Stimulated activated naive CD8-positive, alpha-beta T cell treated with anti-CD3 and anti-CD28 coated beads, Interleukin-15, amount 100 ng/mL, for 72 hours (primary cell): ENCODE results near the gene PTPRJ.
"Not testable (repeated sequence)": the region's sequence is repeated elsewhere in the genome, so short reads cannot be mapped to it uniquely, and the experiment has no call there.

ENCODE experiments used
- ATAC-seq: fragments of 150-1000 bp; cut with Tn5 transposase; 2 replicates; pipeline ENCODE4 v1.10.0; 2021; ENCODE audit warnings: mild to moderate bottlenecking, moderate library complexity
- DNase-seq, 2 donors: peaks; one replicate each; pipeline ENCODE4 v3.0.0; 2021 to 2022
- H3K27ac Mint-ChIP-seq, 2 donors: one replicate each; pipeline ENCODE4 v1.8.0; 2022; ENCODE audit warnings: mild to moderate bottlenecking in 2 of 2, mixed read lengths in 2 of 2, moderate library complexity in 2 of 2
- H3K27me3 Mint-ChIP-seq: one replicate; pipeline ENCODE4 v1.8.0; 2022; ENCODE audit warnings: mixed read lengths
- H3K4me1 Mint-ChIP-seq: one replicate; pipeline ENCODE4 v1.8.0; 2022; ENCODE audit warnings: mild to moderate bottlenecking, mixed read lengths
- H3K4me3 Mint-ChIP-seq, 2 donors: one replicate each; pipeline ENCODE4 v1.8.0; 2022; ENCODE audit warnings: mild to moderate bottlenecking in 2 of 2, mixed read lengths in 2 of 2, moderate library complexity in 1 of 2
- H3K9me3 Mint-ChIP-seq, 2 donors: one replicate each; pipeline ENCODE4 v1.8.0; 2022; ENCODE audit warnings: mixed read lengths in 2 of 2

PTPRJ gene

DNA sequence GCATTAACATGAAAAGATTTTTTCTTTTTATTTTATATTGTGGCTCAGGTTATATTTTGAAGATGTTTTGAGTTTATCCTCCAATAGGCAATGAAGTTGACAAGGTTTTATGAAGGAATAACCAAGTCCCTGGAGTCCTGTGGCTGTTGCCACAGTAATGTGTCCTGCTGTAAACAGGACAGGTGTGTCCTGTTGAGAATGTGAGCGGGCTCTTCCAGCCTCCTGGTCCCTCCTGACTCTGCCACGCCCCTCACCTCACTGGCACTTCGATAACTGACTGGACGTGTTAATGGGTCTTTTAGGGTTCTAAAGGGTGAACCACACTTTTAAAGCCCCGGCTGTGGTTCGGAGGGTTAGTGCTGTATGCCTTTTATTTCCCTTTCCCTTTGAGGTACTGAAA, 188.5 kb downstream of the PTPRJ start:
- H3K4me3 Mint-ChIP-seq = no peak overlapping the region
- peaks cover 26% of the 10 kb centered on the region for H3K4me1 Mint-ChIP-seq
- DNase-seq (no peak), ATAC-seq (no peak)
- no peaks in the 10 kb centered on the region for H3K9me3 Mint-ChIP-seq
- no peak overlapping the region for H3K27ac Mint-ChIP-seq
- no peaks in the 10 kb centered on the region for H3K27me3 Mint-ChIP-seq

DNA sequence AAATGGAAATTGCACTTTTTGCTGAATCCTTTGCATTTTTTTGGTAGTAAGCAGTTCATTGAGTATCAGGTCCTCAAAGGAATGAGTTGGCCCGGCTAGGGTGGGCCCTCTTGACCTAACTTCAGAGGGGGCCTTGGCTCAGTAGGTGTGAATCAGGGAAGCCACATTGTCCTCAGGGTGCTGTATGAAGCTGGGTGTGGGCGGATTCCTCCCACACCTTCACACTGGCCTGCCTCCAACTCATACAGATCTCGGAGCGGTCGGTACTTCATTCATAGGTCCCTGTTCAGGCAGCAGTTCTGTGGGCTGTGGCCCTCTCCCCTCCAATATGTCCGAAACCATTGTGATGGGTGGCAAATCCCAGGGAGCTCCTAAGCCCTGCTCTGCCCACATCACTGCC, 188.9 kb downstream of the PTPRJ start:
- DNase-seq (no peak), ATAC-seq (no peak)
- Mint-ChIP-seq H3K9me3 (no peaks in the 10 kb centered on the region), H3K4me1 (peaks cover 26% of the 10 kb centered on the region), H3K27me3 (no peaks in the 10 kb centered on the region), H3K27ac (peak overlapping the region in 1 of 2 donors; percentile 43), H3K4me3 (no peak overlapping the region)

DNA sequence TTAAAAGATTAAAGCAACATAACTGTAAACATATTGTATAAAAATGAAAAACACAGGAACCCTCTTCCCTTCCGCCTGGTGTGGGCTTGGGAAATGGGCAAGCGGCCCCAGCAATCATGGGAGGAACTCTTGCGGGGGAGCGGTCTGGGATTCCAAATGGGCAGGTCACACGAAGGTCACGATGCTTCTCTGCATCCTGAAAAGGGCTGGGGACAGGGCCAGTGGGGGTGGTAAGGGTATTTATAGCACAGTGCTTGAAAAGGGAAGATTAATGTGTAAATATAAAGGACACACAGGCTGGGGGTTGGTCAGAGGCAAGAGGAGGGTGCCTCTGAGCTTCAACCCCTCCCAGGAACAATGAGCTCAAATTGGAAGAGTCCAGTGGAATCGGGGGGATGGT, 189.4 kb downstream of the PTPRJ start:
- ATAC-seq (no peak), DNase-seq (no peak)
- Mint-ChIP-seq H3K4me1 (peaks cover 26% of the 10 kb centered on the region), H3K27ac (peak overlapping the region; percentile 51 to 74), H3K9me3 (no peaks in the 10 kb centered on the region), H3K27me3 (no peaks in the 10 kb centered on the region), H3K4me3 (no peak overlapping the region)

DNA sequence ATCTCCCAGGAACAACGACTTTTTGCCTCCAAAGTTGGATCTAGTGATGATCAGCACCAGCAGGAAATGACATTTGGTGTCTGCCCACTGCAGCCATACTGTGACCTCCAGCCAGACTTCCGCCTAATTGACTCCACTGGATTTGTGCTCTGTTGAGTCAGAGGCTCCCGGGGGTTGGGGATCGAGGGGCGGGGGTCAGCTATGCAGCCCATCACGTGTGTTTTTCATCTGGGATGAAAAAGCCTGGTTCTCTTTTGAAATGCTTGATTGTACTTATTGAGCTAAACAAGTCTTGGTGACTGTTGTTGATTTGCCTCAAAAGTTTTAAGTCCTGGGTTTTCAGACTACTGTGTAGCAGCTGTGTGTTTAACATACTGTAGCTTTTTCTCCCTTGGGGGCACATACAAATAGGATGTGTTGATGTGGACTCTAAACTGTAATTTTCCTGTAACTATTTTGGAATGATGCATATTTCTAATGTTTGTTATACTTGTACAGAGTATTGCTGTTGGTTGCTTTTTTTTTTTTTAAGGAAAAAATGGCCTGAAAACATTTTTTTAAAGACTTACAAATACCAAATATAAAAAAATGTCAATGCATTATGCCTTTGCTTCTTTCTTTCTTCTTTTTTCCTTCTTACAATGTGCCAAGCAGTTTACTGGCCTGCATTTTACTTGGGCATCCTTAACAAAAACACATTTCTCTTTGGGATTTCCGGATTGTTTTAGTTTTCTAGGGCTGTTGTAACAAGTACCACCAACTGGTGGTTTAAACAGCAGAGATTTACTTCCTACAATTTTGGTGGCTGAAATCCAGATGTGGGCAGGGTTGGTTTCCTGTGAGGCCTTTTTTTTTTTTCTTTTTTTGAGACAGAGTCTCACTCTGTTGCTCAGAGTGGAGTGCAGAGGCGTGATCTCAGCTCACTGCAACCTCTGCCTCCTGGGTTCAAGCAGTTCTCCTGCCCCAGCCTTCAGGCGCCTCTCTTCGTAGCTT, 190.2 kb downstream of the PTPRJ start:
- Mint-ChIP-seq H3K27ac (peak overlapping the region in 1 of 2 donors; percentile 55), H3K9me3 (no peaks in the 10 kb centered on the region)

DNA sequence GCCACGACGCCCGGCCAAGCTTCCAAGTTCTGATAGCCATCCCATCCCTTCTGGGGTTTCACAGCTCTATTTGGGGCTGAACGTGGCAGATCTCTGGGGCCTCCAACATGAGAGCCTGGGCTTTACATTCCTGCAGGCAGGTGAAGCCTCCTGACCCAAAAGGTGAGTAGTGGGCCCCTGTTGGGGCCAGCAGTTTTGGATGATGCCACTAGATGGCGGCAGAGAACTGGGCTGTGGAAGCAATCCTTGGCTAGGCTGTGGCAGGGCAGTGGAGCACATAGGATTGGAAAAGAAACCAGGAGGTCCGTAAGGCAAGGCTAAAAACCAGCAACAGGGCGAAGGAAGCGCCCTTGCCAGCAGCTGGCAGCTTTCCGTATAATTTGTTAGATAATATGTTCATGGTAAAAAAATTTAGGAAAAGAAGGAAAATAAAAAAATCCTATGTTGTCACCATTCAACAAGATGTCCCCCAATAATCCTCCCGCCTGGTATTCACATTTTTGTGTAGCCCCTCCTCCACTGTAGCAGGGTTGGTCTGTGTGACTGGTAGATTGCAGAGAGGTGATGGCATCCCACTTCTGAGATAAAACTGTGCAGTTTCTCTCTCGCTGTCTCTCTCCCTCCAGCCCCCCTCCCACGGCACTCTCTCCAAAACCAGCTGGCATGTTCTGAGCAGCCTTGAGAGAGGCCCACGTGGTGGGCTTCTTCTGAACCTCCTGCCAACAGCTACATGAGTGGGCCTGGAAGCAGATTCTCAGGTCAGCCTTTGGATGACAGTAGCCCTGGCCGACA, 192.7 kb downstream of the PTPRJ start:
- Mint-ChIP-seq H3K4me1 (peaks cover 26% of the 10 kb centered on the region), H3K27ac (peak overlapping the region in 1 of 2 donors; percentile 59)
- peak; percentile 56 to 62 for DNase-seq

More for the DNA sequence above, 190.2 kb downstream of the PTPRJ start:
- ATAC-seq (no peak), DNase-seq (no peak)
- Mint-ChIP-seq H3K4me3 (no peak overlapping the region), H3K27me3 (no peaks in the 10 kb centered on the region), H3K4me1 (peaks cover 26% of the 10 kb centered on the region)

DNA sequence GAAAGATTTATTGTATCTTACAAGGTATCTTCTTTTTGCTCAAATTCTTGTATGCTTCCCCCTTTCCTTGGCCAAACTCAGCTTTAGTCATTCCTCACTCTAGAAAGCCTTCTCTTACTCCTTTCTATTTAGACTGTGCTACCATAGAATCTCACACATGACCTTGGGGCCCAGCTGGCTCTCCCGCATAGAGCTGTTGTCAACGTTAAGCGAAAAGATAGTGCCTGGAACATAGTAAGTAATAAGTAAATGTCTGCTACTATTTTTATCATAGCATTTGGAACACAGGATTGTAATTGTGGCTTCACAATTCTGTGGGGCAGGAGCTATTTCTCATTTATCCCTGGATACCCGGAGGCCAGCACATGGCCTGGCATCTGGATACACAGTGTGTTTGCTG, 197.3 kb downstream of the PTPRJ start:
- no peaks in the 10 kb centered on the region for H3K27me3 Mint-ChIP-seq
- H3K4me3 Mint-ChIP-seq = no peak overlapping the region
- DNase-seq = no peak
- H3K4me1 Mint-ChIP-seq = no peaks in the 10 kb centered on the region
- H3K27ac Mint-ChIP-seq = peak overlapping the region in 1 of 2 donors; percentile 74
- ATAC-seq = no peak
- H3K9me3 Mint-ChIP-seq = no peaks in the 10 kb centered on the region

More for the DNA sequence above, 192.7 kb downstream of the PTPRJ start:
- Mint-ChIP-seq H3K27me3 (no peaks in the 10 kb centered on the region), H3K4me3 (no peak overlapping the region), H3K9me3 (no peaks in the 10 kb centered on the region)
- peak; percentile 84 for ATAC-seq

DNA sequence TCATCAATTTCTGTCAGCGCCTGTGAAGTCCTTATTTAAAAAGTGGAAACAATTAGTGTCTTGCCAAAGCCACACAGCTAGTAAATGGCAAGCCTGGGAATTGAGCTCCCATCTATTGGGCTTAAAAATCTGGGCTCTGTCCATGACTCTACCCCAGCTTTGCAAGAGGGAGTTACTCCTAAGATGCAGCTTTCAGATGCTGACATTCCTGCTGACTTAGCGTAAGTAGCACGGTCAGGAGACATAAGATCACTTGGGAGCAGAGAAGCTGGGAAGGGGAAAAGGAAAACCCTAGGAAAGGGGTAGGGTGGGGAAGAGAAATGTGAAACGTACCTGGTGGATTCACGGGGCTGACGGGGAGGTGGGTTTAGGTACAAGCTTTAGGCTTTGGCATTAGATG, 200.3 kb downstream of the PTPRJ start:
- H3K27ac Mint-ChIP-seq = peak overlapping the region in 1 of 2 donors; percentile 30
- H3K4me1 Mint-ChIP-seq = no peaks in the 10 kb centered on the region
- no peak overlapping the region for H3K4me3 Mint-ChIP-seq
- H3K9me3 Mint-ChIP-seq = no peaks in the 10 kb centered on the region
- ATAC-seq = no peak
- DNase-seq = no peak
- no peaks in the 10 kb centered on the region for H3K27me3 Mint-ChIP-seq

DNA sequence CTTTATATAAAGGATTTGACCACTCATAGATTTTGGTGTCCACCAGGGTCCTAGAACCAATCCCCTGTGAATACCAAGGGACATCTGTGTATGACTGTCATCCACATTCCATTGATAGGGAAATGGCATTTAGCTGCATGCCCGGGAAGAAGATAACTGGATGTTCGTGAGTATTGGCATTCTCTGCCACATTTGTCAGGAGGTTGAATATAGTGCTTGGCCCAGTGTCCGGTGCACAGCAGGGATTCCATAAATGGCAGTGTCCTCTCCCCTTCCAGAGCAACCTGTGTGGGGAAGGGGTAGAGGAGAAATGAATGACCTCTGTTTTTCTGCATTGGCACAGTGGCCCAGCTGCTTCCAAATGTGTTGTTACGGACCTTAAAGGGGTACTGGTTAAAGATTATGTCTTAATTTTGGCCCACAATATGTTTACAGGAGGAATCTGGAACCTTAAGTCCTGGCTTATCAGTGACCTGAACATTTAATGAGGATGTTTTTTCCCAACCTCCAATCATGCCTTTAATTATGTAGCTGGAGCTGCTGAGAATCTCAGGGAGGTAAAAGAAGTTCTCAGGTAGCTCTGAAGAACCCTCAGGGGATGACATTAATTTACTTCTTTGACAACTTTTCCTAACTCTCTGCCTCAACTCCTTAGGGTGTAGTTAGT, 202.6 kb downstream of the PTPRJ start:
- peak overlapping the region in 1 of 2 donors; percentile 46 for H3K27ac Mint-ChIP-seq
- no peaks in the 10 kb centered on the region for H3K4me1 Mint-ChIP-seq
- H3K4me3 Mint-ChIP-seq = no peak overlapping the region
- H3K27me3 Mint-ChIP-seq = no peaks in the 10 kb centered on the region
- no peaks in the 10 kb centered on the region for H3K9me3 Mint-ChIP-seq
- no peak for ATAC-seq
- DNase-seq = no peak

DNA sequence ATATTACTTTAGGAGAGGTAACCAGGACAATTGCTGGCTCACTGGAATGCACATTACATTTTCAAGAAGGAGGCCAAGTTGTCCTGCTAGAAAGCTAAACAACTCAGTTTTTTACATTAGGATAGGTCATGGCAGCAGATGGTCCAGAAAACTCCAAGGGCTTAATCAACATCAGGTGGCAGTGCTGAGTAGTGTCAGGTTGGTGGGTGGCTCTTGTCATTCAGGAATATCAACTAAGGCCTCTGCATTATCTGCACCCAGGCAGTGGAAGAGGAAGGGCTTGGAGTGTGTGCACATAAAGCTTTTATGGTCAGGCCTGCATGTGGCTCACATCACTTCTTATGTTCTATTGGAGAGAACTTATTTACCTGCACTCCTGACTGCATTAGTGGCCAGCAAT, 204.1 kb downstream of the PTPRJ start:
- Mint-ChIP-seq H3K4me3 (no peak overlapping the region), H3K27me3 (no peaks in the 10 kb centered on the region), H3K9me3 (no peaks in the 10 kb centered on the region), H3K4me1 (no peaks in the 10 kb centered on the region), H3K27ac (no peak overlapping the region)
- ATAC-seq (no peak), DNase-seq (no peak)

DNA sequence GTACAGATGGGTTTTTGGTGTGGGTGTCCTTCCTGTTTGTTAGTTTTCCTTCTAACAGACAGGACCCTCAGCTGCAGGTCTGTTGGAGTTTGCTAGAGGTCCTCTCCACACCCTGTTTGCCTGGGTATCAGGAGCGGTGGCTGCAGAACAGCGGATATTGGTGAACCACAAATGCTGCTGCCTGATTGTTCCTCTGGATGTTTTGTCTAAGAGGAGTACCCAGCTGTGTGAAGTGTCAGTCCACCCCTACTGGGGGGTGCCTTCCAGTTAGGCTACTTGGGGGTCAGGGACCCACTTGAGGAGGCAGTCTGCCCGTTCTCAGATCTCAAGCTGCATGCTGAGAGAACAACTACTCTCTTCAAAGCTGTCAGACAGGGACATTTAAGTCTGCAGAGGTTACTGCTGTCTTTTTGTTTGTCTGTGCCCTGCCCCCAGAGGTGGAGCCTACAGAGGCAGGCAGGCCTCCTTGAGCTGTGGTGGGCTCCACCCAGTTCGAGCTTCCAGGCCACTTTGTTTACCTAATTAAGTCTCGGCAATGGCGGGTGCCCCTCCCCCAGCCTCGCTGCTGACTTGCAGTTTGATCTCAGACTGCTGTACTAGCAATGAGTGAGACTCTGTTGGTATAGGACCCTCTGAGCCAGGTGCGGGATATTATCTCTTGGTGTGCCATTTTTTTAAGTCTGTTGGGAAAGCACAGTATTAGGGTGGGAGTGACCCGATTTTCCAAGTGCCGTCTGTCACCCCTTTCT, 210.7 kb downstream of the PTPRJ start:
- DNase-seq = peak in 1 of 2 donors; percentile 5
- peaks cover 19% of the 10 kb centered on the region for H3K4me1 Mint-ChIP-seq
- peak overlapping the region; percentile 44 to 55 for H3K4me3 Mint-ChIP-seq
- ATAC-seq, H3K27me3 Mint-ChIP-seq: not testable (repeated sequence)
- H3K9me3 Mint-ChIP-seq = peaks cover 9 to 19% of the 10 kb centered on the region in 2 donors
- H3K27ac Mint-ChIP-seq = peak overlapping the region in 1 of 2 donors; percentile 50

DNA sequence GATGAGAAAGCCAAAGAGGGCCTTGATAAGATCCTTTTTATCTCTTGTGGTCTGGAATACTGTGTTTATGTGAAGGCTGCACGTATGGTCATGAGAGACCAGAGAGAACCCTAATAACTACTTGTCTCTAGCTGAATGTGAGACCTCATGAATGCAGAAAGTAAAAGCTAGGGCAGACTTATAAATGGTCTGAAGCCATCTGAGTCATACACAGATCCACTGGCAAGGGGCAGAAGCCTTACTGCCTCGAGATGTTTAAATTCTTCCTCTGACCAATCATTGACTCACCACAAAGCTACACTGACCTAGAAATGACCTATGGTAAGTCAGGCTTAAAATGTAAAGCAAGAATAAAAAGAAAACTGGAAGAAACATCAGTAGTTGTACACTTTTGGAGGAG, 213.5 kb downstream of the PTPRJ start:
- peaks cover 8% of the 10 kb centered on the region for H3K27me3 Mint-ChIP-seq
- DNase-seq = no peak
- peaks cover 17 to 32% of the 10 kb centered on the region in 2 donors for H3K9me3 Mint-ChIP-seq

DNA sequence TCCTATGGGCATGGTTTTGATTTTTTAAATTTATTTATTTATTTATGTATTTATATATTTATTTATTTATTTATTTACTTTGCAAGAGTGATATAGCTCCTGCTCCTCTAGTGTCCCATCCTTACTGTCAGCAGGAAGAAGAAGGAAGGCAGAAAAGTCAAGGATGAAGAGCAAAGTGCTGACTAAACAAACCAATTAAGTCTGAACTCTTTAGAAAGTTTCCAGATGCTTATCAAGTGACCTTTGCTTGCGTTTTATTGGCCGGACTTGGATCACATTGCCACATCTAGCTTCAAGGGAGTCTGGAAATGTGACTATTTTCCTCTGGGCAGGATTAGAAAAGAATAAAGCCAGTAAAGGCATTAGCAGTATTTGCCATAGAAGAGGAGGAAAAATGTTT, 227.5 kb downstream of the PTPRJ start:
- H3K9me3 Mint-ChIP-seq = no peaks in the 10 kb centered on the region
- H3K27ac Mint-ChIP-seq = no peak overlapping the region
- no peak overlapping the region for H3K4me3 Mint-ChIP-seq
- ATAC-seq (no peak), DNase-seq (no peak)
- H3K27me3 Mint-ChIP-seq = no peaks in the 10 kb centered on the region
- H3K4me1 Mint-ChIP-seq = no peaks in the 10 kb centered on the region

More for the DNA sequence above, 213.5 kb downstream of the PTPRJ start:
- H3K4me1 Mint-ChIP-seq = peaks cover 19% of the 10 kb centered on the region
- H3K4me3 Mint-ChIP-seq = no peak overlapping the region
- no peak overlapping the region for H3K27ac Mint-ChIP-seq
- no peak for ATAC-seq

DNA sequence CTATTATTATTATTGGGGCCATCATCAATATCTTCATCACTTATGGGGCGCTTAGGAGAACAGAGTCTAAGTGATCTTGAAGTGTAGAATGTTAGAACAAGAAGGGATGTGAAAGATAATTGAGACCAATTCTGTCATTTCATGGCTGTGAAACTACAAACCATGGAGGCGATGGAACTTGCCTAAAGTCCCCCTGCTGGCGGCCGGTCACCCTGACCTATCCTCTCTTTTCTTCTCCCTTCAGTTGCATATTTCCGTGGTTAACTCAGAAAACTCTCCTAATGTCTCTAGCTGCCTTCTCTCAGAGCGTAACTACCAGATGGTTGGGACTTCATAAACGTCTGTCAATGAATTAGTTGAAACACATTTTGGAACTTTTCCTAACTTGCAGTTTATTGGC, 229.7 kb downstream of the PTPRJ start:
- Mint-ChIP-seq H3K4me1 (no peaks in the 10 kb centered on the region), H3K27ac (no peak overlapping the region), H3K4me3 (no peak overlapping the region), H3K27me3 (no peaks in the 10 kb centered on the region), H3K9me3 (no peaks in the 10 kb centered on the region)
- DNase-seq = no peak
- no peak for ATAC-seq

DNA sequence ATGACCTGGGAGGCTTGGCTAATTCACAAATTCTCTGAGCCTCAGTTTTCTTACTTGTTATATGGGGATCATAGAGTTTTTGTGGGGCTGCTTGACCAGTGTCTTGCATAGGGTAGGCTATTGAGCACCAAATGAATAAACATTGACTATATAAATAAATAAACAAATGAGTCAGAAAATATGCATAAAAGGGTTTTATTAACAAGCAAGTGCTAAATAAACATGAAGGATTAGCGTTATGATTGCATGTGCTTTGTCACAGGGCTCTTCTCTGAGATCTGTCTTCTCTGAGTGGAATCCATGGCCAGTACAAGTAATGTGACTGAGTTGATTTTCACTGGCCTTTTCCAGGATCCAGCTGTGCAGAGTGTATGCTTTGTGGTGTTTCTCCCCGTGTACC, 236.2 kb downstream of the PTPRJ start, which contains the start of gene OR4B1:
TSS of gene OR4B1 (plus strand) at position 301 of the 400 bp plus-strand sequence. CDS start at position 301, 0 bp downstream.
- H3K27ac Mint-ChIP-seq = no peak within 1 kb of the TSS
- no peaks in the 10 kb centered on the region for H3K4me1 Mint-ChIP-seq
- ATAC-seq (no peak), DNase-seq (no peak)
- no peaks in the 10 kb centered on the region for H3K9me3 Mint-ChIP-seq
- H3K4me3 Mint-ChIP-seq = no peak within 1 kb of the TSS
- H3K27me3 Mint-ChIP-seq = peaks cover 9% of the 10 kb centered on the region
